Fibroblast of lung (primary cell): Measurements from ENCODE around the gene OSBP. TPM values are rescaled to one million over a fixed set of nuclear protein-coding genes. Genes with fewer than 3 reads are reported as not detected.
A peak's percentile ranks its signal among the peaks of the same experiment; 100 is the strongest.
"Not testable (repeated sequence)": the region's sequence is repeated elsewhere in the genome, so short reads cannot be mapped to it uniquely, and the experiment has no call there.

Experiments
- DNase-seq, 2 donors: peaks; one replicate each; pipeline versions ENCODE4 v3.0.0 to v3.0.0-alpha.2; 2010; ENCODE audit warnings: low read depth in 2 of 2
- H2AFZ ChIP-seq: 2 replicates; pipeline ENCODE4 v1.5.1; 2012; ENCODE audit warnings: low read length, control low read depth, inconsistent platforms
- H3K27ac ChIP-seq: 2 replicates; pipeline ENCODE4 v1.5.1; 2011; ENCODE audit warnings: low read length, control low read depth; ENCODE audit not compliant: insufficient read depth
- H3K27me3 ChIP-seq: 2 replicates; pipeline ENCODE4 v1.5.1; 2011; ENCODE audit warnings: mild to moderate bottlenecking, low read length; ENCODE audit not compliant: control insufficient read depth, insufficient read depth
- H3K36me3 ChIP-seq: 2 replicates; pipeline ENCODE4 v1.5.1; 2011; ENCODE audit warnings: low read length; ENCODE audit not compliant: control insufficient read depth, insufficient read depth
- H3K4me1 ChIP-seq: 2 replicates; pipeline ENCODE4 v1.5.1; 2011; ENCODE audit warnings: low read length; ENCODE audit not compliant: control insufficient read depth, insufficient read depth; ENCODE audit errors: extremely low read depth
- H3K4me2 ChIP-seq: 2 replicates; pipeline ENCODE4 v1.5.1; 2011; ENCODE audit warnings: low read length, control low read depth; ENCODE audit not compliant: insufficient read depth; ENCODE audit errors: extremely low read depth
- H3K4me3 ChIP-seq, 4 experiments: fragments of 200-600 bp in 1 of 4; sonication (generic) in 1 of 4; replicated peaks in 1 of 4; 2 replicates each; pipeline ENCODE4 v1.5.1; 2011 to 2016; ENCODE audit warnings: low read length in 4 of 4, low read depth in 3 of 4, mild to moderate bottlenecking in 3 of 4, control low read depth in 2 of 4, inconsistent platforms in 1 of 4, mixed read lengths in 1 of 4; ENCODE audit not compliant: insufficient read depth in 1 of 4; ENCODE audit errors: control extremely low read depth in 1 of 4
- H3K79me2 ChIP-seq: 2 replicates; pipeline ENCODE4 v1.5.1; 2012; ENCODE audit warnings: mild to moderate bottlenecking, low read length, inconsistent platforms; ENCODE audit not compliant: control insufficient read depth, insufficient read depth
- H3K9ac ChIP-seq: 2 replicates; pipeline ENCODE4 v1.5.1; 2011; ENCODE audit warnings: mild to moderate bottlenecking, low read length, control low read depth; ENCODE audit not compliant: insufficient read depth
- H3K9me3 ChIP-seq: 2 replicates; pipeline ENCODE4 v1.5.1; 2012; ENCODE audit warnings: low read depth, low read length; ENCODE audit not compliant: control insufficient read depth, insufficient read depth
- H4K20me1 ChIP-seq: 2 replicates; pipeline ENCODE4 v1.5.1; 2011; ENCODE audit warnings: low read length; ENCODE audit not compliant: control insufficient read depth, insufficient read depth; ENCODE audit errors: extremely low read depth
- EZH2 ChIP-seq: IDR thresholded peaks from 2 replicates; pipeline ENCODE4 v1.5.1; 2012; ENCODE audit warnings: low read length, control low read depth, mild to moderate bottlenecking; ENCODE audit errors: missing control alignments
- polyA plus RNA-seq, 2 donors: library from polyadenylated mRNA; depleted of rRNA in 1 of 2; stranded (reverse) in 1 of 2; unstranded in 1 of 2; fragments of >200 nt; gene quantifications; 2 replicates each; pipeline ENCODE4 v1.2.1, GENCODE V29; 2011 to 2012; ENCODE audit warnings: missing spikeins in 1 of 2
- total RNA-seq: library from RNA; depleted of rRNA; stranded (reverse); fragments of >200 nt; gene quantifications from 2 replicates; pipeline ENCODE4 v1.2.1, GENCODE V29; 2014
- TF ChIP-seq, protein P1 (sequence below), 2 donors: IDR thresholded peaks in 1 of 2; conservative IDR thresholded peaks in 1 of 2; 1 replicate in 1 of 2; 2 replicates in 1 of 2; pipeline ENCODE4 v1.5.1; 2011 to 2012; ENCODE audit warnings: low read length in 2 of 2, control low read depth in 1 of 2, inconsistent platforms in 1 of 2, low read depth in 1 of 2, mild to moderate bottlenecking in 1 of 2

The OSBP gene
- total and polyA plus RNA-seq, 2 donors (not counting 1 experiment from before 2014, with no cell fraction given) = 34.0 to 44.1 TPM

GRCh38 chr11:59545179-59546020 is 70.2 kb downstream of the OSBP start:
- Histone ChIP-seq H3K27ac (no peak overlapping the region), H3K4me1 (peaks cover 6% of the 10 kb centered on the region), H3K9me3 (no peaks in the 10 kb centered on the region), H3K4me2 (no peak overlapping the region), H3K27me3 (no peaks in the 10 kb centered on the region), H2AFZ (no peak overlapping the region), H3K9ac (no peak overlapping the region), H4K20me1 (no peaks in the 10 kb centered on the region), H3K36me3 (no peaks in the 10 kb centered on the region), H3K4me3 (no peak overlapping the region), H3K79me2 (no peaks in the 10 kb centered on the region)
- TF ChIP-seq, protein P1, sequence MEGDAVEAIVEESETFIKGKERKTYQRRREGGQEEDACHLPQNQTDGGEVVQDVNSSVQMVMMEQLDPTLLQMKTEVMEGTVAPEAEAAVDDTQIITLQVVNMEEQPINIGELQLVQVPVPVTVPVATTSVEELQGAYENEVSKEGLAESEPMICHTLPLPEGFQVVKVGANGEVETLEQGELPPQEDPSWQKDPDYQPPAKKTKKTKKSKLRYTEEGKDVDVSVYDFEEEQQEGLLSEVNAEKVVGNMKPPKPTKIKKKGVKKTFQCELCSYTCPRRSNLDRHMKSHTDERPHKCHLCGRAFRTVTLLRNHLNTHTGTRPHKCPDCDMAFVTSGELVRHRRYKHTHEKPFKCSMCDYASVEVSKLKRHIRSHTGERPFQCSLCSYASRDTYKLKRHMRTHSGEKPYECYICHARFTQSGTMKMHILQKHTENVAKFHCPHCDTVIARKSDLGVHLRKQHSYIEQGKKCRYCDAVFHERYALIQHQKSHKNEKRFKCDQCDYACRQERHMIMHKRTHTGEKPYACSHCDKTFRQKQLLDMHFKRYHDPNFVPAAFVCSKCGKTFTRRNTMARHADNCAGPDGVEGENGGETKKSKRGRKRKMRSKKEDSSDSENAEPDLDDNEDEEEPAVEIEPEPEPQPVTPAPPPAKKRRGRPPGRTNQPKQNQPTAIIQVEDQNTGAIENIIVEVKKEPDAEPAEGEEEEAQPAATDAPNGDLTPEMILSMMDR (conservative IDR thresholded peaks at IDR 0.05 in 1 of 2, IDR thresholded peaks at IDR 0.05 in 1 of 2; ENCODE audit: low read depth in 1 of 2, low read length in 2 of 2) = no peak
- peak; percentile 73 to 87 for DNase-seq

DNA sequence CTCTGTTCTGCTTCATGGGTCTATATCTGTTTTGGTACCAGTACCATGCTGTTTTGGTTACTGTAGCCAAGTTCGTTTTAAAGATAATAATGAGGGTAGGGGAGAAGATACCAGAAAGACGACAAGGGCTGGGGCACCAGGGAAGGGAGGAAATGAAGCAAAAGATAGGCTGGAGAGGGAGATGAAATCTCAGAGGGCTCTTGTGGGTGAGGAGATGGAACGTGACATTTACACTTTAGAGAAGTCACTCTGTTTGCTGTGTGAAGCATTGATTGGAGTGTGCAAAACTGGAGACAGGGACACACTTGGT is 70.8 kb downstream of the OSBP start:
- no peak for TF ChIP-seq EZH2
- no peaks in the 10 kb centered on the region for H3K79me2 ChIP-seq
- H3K36me3 ChIP-seq = no peaks in the 10 kb centered on the region
- H4K20me1 ChIP-seq = no peaks in the 10 kb centered on the region
- H3K4me1 ChIP-seq = peaks cover 6% of the 10 kb centered on the region
- no peaks in the 10 kb centered on the region for H3K27me3 ChIP-seq
- no peak overlapping the region for H3K9ac ChIP-seq
- H3K27ac ChIP-seq = no peak overlapping the region
- H3K4me3 ChIP-seq = no peak overlapping the region
- H2AFZ ChIP-seq = no peak overlapping the region
- no peaks in the 10 kb centered on the region for H3K9me3 ChIP-seq
- H3K4me2 ChIP-seq = no peak overlapping the region
- DNase-seq = no peak

DNA sequence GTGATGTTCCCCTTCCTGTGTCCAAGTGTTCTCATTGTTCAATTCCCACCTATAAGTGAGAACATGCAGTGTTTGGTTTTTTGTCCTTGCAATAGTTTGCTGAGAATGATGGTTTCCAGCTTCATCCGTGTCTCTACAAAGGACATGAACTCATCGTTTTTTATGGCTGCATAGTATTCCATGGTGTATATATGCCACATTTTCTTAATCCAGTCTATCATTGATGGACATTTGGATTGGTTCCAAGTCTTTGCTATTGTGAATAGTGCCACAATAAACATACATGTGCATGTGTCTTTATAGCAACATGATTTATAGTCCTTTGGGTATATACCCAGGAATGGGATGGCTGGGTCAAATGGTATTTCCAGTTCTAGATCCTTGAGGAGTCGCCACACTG is 71.9 kb downstream of the OSBP start:
- not testable (repeated sequence) for DNase-seq, H3K36me3 ChIP-seq

DNA sequence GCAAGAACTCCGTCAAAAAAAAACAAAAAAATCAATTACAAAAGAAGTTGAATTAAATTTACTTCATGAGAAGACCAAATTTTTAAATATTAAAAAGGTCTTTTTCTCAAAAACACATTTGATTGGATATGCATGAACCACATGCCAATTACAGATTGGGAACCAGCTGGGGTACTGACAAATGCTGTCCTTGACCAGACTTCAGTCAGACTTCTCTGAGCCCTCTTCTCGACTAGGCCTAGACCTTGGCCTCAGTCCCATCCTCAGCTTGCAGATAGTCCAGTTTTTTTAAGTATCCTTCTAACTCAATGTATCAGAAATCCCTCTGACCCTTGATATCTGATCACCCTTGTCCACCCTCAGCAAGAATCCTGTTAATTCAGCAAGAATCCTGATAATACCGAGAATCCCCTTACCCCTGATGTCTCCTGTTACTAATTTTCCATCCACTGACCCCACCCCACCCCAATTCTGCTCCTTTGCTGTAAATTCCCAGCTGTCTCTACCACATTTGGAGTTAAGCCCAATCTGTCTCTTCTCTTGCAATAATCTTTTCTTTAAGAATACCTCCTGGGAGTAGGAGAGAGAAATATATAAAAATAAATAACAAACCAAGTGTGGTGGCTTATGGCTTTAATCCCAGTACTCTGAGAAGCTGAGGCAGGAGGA is 73.3 kb downstream of the OSBP start:
- no peak overlapping the region for H3K4me2 ChIP-seq
- H3K4me1 ChIP-seq = no peaks in the 10 kb centered on the region
- no peak overlapping the region for H2AFZ ChIP-seq
- no peaks in the 10 kb centered on the region for H4K20me1 ChIP-seq
- H3K4me3 ChIP-seq = no peak overlapping the region
- H3K36me3 ChIP-seq = no peaks in the 10 kb centered on the region
- H3K27me3 ChIP-seq = no peaks in the 10 kb centered on the region
- TF ChIP-seq, protein P1 (conservative IDR thresholded peaks at IDR 0.05 in 1 of 2, IDR thresholded peaks at IDR 0.05 in 1 of 2; ENCODE audit: low read depth in 1 of 2, low read length in 2 of 2) = no peak
- no peak for TF ChIP-seq EZH2
- no peak overlapping the region for H3K27ac ChIP-seq
- no peaks in the 10 kb centered on the region for H3K9me3 ChIP-seq
- DNase-seq = no peak
- H3K9ac ChIP-seq = no peak overlapping the region
- no peaks in the 10 kb centered on the region for H3K79me2 ChIP-seq

More for the DNA sequence above, 71.9 kb downstream of the OSBP start:
- not testable (repeated sequence) for H3K9me3 ChIP-seq, H3K4me1 ChIP-seq, H3K79me2 ChIP-seq, H3K27ac ChIP-seq, H3K4me2 ChIP-seq, H3K9ac ChIP-seq, H3K4me3 ChIP-seq, H2AFZ ChIP-seq, H3K27me3 ChIP-seq, H4K20me1 ChIP-seq
